GM12872 (cell line): Measurements from ENCODE around the gene FBXO9.

Experiments used
- TF ChIP-seq, protein P1 (sequence below): IDR thresholded peaks from 3 replicates; pipeline ENCODE4 v1.5.1; 2011; ENCODE audit warnings: low read depth, mild to moderate bottlenecking, low read length, moderate library complexity; ENCODE audit not compliant: insufficient read depth

Gene FBXO9

DNA sequence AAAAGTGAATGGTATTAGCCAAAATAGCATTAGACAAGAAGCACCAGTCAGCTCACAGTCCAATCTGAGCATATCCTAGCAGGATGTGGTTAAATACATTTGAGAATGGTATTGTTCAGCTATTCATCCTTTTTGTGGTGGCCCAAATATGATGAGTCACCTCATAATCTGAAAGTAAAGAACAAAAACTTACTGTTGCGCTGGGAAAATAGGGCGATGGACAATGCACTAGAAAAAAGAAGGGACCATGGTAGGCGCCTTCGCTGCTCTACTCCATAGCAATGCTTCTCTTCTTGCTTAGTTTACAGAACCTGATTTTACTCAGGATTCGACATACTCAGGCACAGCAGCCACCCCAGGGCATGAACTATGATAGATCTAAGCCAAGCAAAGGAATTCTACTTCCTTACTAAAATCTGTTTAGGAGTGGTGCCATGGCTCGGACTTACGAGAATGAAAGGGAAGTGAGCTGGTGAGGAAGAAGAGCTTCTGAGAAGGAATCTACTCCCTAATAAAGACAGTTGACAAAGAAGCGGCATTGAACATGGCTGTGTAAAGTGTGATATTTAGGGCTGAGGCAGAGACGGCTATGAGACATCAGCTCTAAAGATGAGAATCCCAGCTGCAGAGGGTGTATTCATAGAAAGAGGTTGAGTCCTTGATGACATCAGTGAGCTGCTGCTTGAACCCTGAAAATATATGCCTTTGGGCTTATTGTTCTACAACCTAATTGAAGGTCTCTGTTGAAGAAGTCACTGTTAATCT is 16.6 kb upstream of the FBXO9 start:
- TF ChIP-seq, protein P1, sequence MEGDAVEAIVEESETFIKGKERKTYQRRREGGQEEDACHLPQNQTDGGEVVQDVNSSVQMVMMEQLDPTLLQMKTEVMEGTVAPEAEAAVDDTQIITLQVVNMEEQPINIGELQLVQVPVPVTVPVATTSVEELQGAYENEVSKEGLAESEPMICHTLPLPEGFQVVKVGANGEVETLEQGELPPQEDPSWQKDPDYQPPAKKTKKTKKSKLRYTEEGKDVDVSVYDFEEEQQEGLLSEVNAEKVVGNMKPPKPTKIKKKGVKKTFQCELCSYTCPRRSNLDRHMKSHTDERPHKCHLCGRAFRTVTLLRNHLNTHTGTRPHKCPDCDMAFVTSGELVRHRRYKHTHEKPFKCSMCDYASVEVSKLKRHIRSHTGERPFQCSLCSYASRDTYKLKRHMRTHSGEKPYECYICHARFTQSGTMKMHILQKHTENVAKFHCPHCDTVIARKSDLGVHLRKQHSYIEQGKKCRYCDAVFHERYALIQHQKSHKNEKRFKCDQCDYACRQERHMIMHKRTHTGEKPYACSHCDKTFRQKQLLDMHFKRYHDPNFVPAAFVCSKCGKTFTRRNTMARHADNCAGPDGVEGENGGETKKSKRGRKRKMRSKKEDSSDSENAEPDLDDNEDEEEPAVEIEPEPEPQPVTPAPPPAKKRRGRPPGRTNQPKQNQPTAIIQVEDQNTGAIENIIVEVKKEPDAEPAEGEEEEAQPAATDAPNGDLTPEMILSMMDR: no peak

DNA sequence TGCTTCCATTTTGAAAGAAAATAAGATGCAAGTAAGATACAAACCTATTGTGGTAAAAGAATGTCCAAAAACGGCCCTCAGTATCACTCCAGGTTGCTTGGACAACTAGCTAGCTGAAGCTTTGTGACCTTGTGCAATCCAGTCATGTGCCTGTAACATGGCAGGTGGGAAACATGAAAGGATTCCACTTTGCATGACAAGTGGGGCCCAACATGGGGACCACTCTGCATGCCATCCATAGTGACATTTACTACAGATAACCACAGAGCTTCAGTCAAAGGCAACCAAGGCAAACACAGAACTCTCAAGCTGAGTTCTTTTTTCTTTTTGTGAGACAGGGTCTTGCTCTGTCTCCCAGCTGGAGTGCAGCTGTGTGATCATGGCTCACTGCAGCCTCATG is 15.8 kb upstream of the FBXO9 start:
- TF ChIP-seq, protein P1: no peak

DNA sequence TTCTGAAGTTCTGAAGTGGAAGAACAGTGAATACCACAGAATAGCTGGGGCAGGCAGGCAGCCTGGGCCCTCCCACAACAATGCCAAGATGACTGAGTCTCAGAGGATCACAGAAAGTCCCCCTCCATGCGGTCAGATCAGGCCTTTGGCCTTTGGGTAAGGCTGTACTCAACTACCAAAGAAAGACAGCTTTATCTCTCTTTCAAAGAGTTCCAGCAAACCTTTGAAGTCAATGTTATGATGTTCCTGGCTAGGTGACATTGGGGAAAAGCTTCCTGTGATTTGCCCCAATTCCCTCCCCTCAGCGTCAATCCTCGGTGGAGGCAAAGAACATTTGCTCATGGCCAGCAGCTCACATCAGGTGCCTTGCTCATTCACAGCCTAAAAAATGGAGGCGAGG is 10.7 kb upstream of the FBXO9 start:
- TF ChIP-seq, protein P1: no peak

DNA sequence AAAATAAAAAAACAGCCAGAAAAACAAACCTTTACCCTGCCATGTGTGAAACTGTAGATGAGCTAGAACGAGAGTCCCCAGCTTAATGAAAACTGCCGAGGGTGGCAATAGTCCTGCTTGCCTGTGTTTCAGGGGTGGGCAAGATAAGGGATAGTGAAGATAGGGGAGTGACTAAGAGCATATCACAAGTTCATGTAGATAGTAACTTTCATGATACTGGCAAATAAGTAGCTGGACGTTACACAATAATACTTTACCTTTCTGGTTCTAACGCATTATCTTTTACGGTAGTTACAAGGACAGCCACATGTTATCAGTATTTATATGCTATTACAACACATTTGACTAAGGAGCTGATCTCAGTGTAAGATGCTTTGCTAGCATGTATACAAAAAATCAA is 9.3 kb upstream of the FBXO9 start:
- TF ChIP-seq, protein P1: no peak

DNA sequence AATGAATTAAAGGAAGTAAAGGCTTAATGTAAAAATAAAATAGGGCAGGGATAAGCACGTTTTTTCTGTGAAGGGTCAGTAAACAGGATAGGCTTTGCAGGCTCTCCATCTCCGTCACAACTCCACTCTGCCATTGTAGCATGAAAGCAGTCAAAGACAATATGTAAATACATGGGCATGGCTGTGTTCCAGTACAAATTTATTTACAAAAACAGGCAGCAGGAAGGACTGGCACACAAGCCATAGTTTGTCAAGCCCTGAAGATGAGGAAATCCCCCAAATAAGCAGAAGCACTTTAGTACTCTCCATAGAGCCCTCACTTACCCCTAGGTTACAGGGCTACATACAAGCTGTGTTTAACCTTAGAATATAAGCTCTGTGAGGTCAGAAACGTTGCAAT is 8.9 kb upstream of the FBXO9 start:
- TF ChIP-seq, protein P1: no peak

DNA sequence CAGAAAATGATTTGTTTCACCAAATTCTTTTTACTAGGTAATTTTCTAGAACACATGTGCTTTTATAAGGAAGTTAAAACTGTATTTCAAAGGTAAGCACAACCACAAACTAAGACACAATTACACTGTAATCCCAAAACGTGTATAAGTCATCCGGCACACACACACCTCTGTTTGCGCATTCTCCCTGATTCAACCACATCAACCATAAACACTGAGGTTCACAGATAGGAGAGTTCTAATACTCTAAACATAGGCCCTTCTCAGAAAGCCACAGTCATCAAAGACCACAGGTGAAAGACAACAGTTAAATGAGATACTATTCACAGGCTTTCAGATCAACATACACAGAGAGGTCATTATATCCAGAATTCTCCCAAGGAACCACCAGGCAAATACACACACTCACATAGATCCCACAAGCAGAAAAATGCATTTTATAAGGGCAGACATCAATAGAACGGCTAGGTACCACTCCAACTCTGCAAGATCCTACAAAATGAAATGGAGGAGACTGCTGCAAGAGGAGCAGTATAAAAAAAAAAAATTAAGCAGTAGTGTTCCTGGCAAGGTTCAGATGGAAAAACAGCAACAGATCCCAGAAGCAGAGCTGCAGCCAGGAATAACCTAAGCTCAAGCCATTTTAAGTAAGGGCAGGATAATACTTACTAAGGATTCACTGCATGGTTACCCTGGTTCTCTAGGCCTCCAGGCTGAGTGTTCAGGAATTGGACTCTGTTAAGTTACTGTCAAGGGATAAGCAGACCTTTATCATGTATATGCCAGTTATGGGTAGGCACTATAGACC is 6.6 kb upstream of the FBXO9 start:
- TF ChIP-seq, protein P1: no peak

DNA sequence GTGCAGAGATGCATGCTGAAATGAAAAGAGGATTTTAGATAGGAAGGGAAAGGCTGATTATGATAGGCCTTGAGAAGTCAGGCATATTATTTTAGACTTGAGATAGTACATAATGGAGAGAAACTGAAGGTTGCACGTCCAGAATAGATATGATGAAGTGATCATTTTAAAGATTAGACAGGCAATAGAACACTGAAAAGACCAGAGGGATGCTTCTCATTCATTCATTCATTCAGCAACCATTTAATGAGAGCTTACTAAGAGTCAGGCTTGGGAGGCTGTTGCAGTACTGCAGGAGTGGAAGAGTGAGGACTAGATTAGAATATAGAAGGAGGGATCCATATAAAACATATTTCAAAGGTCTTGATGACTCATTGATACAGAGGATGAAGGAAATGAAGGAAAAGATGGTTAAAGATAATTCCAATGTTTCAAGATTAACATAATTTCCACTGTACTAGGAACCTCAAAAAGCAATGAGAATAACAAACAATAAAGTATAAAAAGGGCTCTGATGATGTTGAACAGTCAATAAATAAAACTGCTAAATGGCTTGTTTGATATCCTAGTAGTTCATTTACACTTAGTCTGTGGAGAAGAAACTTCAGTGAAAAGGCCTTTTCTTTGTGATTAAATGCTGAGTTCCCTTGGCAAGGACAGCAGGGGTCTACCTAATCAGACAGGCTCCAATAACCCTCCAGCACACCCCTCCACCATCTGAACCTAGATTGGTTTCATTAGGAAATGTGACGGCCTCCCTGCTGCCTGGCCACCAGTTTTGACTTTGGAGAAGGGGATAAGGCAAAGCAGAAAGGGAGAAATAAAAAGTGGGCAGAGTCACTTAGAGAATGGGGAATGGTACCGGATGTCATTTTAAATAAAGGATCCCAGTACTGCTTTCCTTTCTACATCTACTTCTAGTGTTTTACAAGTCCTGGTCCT is 5.3 kb upstream of the FBXO9 start:
- TF ChIP-seq, protein P1: no peak
